H1 (cell line): Measurements from ENCODE around the gene CFB. TPM values are rescaled to one million over a fixed set of nuclear protein-coding genes. Genes with fewer than 3 reads are reported as not detected.

Source experiments
- CTCF ChIA-PET: fragments of 300-600 bp; sonication (Branson Sonifier 250); formaldehyde crosslinking; loops from one replicate; lab custom pipeline; 2021; ENCODE audit not compliant: partially characterized antibody; lab: Charles Lee
- POLR2A ChIA-PET: fragments of 300-600 bp; sonication (Branson Sonifier 250); formaldehyde crosslinking; loops from one replicate; lab custom pipeline; 2021; ENCODE audit warnings: inconsistent platforms; ENCODE audit not compliant: partially characterized antibody; lab: Charles Lee
- DNase-seq, 2 experiments: peaks; one replicate each; pipeline versions ENCODE4 v3.0.0 to v3.0.0-alpha.2; 2010 to 2022; ENCODE audit warnings: low spot score in 2 of 2, low read depth in 1 of 2, mixed read lengths in 1 of 2
- FAIRE-seq: peaks from 2 replicates; lab custom pipeline; 2011; peaks lifted over from hg19 to GRCh38; lab: Jason Lieb, UNC
- H2AFZ ChIP-seq: 2 replicates; pipeline ENCODE4 v1.8.1; 2012; ENCODE audit warnings: low read length, inconsistent platforms
- H2AK5ac ChIP-seq: 2 replicates; pipeline ENCODE4 v1.6.1; 2013; ENCODE audit warnings: low read depth, low read length
- H2BK120ac ChIP-seq: replicated peaks from 2 replicates; pipeline ENCODE3; 2013; ENCODE audit warnings: low read depth, low read length, inconsistent platforms
- H2BK12ac ChIP-seq: 2 replicates; pipeline ENCODE4 v1.6.1; 2013; ENCODE audit warnings: low read depth, low read length
- H2BK15ac ChIP-seq: 2 replicates; pipeline ENCODE4 v1.6.1; 2013; ENCODE audit warnings: low read length
- H2BK20ac ChIP-seq: 2 replicates; pipeline ENCODE4 v1.6.1; 2013; ENCODE audit warnings: low read length
- H2BK5ac ChIP-seq: 2 replicates; pipeline ENCODE4 v1.6.1; 2013; ENCODE audit warnings: low read depth, low read length
- H3K14ac ChIP-seq: 2 replicates; pipeline ENCODE4 v1.6.1; 2013; ENCODE audit warnings: inconsistent platforms; ENCODE audit not compliant: insufficient read length
- H3K18ac ChIP-seq: 2 replicates; pipeline ENCODE4 v1.6.1; 2013; ENCODE audit warnings: low read length; ENCODE audit errors: extremely low read depth
- H3K23ac ChIP-seq: 2 replicates; pipeline ENCODE4 v1.6.1; 2013; ENCODE audit warnings: inconsistent platforms; ENCODE audit not compliant: insufficient read length
- H3K23me2 ChIP-seq: 2 replicates; pipeline ENCODE4 v1.6.1; 2013; ENCODE audit warnings: low read depth, low read length
- H3K27ac ChIP-seq: 2 replicates; pipeline ENCODE4 v1.6.1; 2011; ENCODE audit warnings: low read depth, low read length, inconsistent platforms
- H3K27me3 ChIP-seq, 4 experiments: replicated peaks in 1 of 4; 1 replicate in 1 of 4; 2 replicates in 3 of 4; pipeline versions ENCODE4 v1.6.1 to v1.8.1; 2011 to 2013; ENCODE audit warnings: low read length in 3 of 4, mild to moderate bottlenecking in 3 of 4, inconsistent platforms in 2 of 4, mixed read lengths in 2 of 4, moderate library complexity in 1 of 4; ENCODE audit not compliant: control insufficient read depth in 3 of 4, insufficient read depth in 3 of 4; ENCODE audit errors: extremely low read depth in 1 of 4
- H3K36me3 ChIP-seq, 4 experiments: 2 replicates each; pipeline versions ENCODE4 v1.6.1 to v1.8.1; 2011 to 2013; ENCODE audit warnings: mild to moderate bottlenecking in 4 of 4, low read length in 3 of 4, moderate library complexity in 2 of 4, control low read depth in 1 of 4, inconsistent platforms in 1 of 4; ENCODE audit not compliant: insufficient read depth in 4 of 4, control insufficient read depth in 2 of 4
- H3K4ac ChIP-seq: replicated peaks from 2 replicates; pipeline ENCODE3; 2013; ENCODE audit warnings: low read length, low read depth, mixed read lengths, inconsistent platforms; ENCODE audit not compliant: insufficient read length
- H3K4me1 ChIP-seq, 4 experiments: replicated peaks in 1 of 4; 1 replicate in 1 of 4; 2 replicates in 3 of 4; pipeline versions ENCODE4 v1.6.1 to v1.8.1; 2011 to 2013; ENCODE audit warnings: low read length in 3 of 4, inconsistent platforms in 2 of 4, mixed read lengths in 1 of 4; ENCODE audit not compliant: insufficient read depth in 4 of 4, control insufficient read depth in 3 of 4
- H3K4me2 ChIP-seq, 2 experiments: 2 replicates each; pipeline versions ENCODE4 v1.6.1 to v1.8.1; 2011 to 2013; ENCODE audit warnings: low read depth in 2 of 2, low read length in 2 of 2, control low read depth in 1 of 2, inconsistent platforms in 1 of 2, mild to moderate bottlenecking in 1 of 2; ENCODE audit not compliant: insufficient read depth in 1 of 2
- H3K4me3 ChIP-seq, 4 experiments: fragments of 200-600, 300-600 bp in 1 of 4; sonication (generic), shearing (Covaris generic), sonication (Bioruptor Twin) in 1 of 4; 2 replicates each; pipeline versions ENCODE4 v1.5.1 to v1.8.1; 2011 to 2016; ENCODE audit warnings: low read length in 4 of 4, low read depth in 3 of 4, control low read depth in 2 of 4, inconsistent platforms in 2 of 4, mild to moderate bottlenecking in 2 of 4, mixed read lengths in 1 of 4, moderate library complexity in 1 of 4; ENCODE audit not compliant: insufficient read depth in 2 of 4; ENCODE audit errors: extremely low read depth in 1 of 4
- H3K56ac ChIP-seq: replicated peaks from 2 replicates; pipeline ENCODE3; 2013; ENCODE audit warnings: low read depth, mild to moderate bottlenecking, mixed read lengths, low read length, inconsistent platforms; ENCODE audit not compliant: insufficient read length
- H3K79me1 ChIP-seq: 2 replicates; pipeline ENCODE4 v1.6.1; 2013; ENCODE audit warnings: low read depth, low read length, control low read depth
- H3K79me2 ChIP-seq, 2 experiments: 2 replicates each; pipeline versions ENCODE4 v1.6.1 to v1.8.1; 2012 to 2013; ENCODE audit warnings: low read length in 2 of 2, mild to moderate bottlenecking in 2 of 2, inconsistent platforms in 1 of 2; ENCODE audit not compliant: insufficient read depth in 2 of 2, control insufficient read depth in 1 of 2
- H3K9ac ChIP-seq, 4 experiments: replicated peaks in 1 of 4; 1 replicate in 1 of 4; 2 replicates in 3 of 4; pipeline versions ENCODE4 v1.6.1 to v1.8.1; 2011 to 2013; ENCODE audit warnings: low read depth in 3 of 4, low read length in 3 of 4, control low read depth in 2 of 4, mild to moderate bottlenecking in 2 of 4, moderate library complexity in 2 of 4, inconsistent platforms in 1 of 4; ENCODE audit errors: extremely low read depth in 1 of 4
- H3K9me3 ChIP-seq, 2 experiments: 2 replicates each; pipeline versions ENCODE4 v1.6.1 to v1.8.1; 2012 to 2013; ENCODE audit warnings: mild to moderate bottlenecking in 2 of 2, moderate library complexity in 2 of 2, control low read depth in 1 of 2, inconsistent platforms in 1 of 2, low read depth in 1 of 2, low read length in 1 of 2, mixed read lengths in 1 of 2; ENCODE audit not compliant: insufficient read depth in 2 of 2
- H4K20me1 ChIP-seq, 2 experiments: replicated peaks in 1 of 2; 2 replicates each; pipeline versions ENCODE3 to v1.8.1; 2011 to 2013; ENCODE audit warnings: inconsistent platforms in 2 of 2, low read length in 2 of 2, mild to moderate bottlenecking in 1 of 2; ENCODE audit not compliant: insufficient read depth in 2 of 2, control insufficient read depth in 1 of 2
- H4K5ac ChIP-seq: 2 replicates; pipeline ENCODE4 v1.6.1; 2013; ENCODE audit warnings: low read length, low read depth, mixed read lengths, inconsistent platforms; ENCODE audit not compliant: insufficient read length
- H4K8ac ChIP-seq: 2 replicates; pipeline ENCODE4 v1.8.0; 2013; ENCODE audit warnings: mild to moderate bottlenecking, moderate library complexity, low read length, inconsistent platforms; ENCODE audit not compliant: insufficient read depth; ENCODE audit errors: extremely low read depth
- H4K91ac ChIP-seq: replicated peaks from 2 replicates; pipeline ENCODE3; 2013; ENCODE audit warnings: low read length, mixed read lengths, inconsistent platforms; ENCODE audit not compliant: insufficient read length
- KDM1A ChIP-seq: fragments of 200-600, 300-600 bp; sonication (generic); IDR thresholded peaks from 2 replicates; pipeline ENCODE4 v1.7.1; 2016; ENCODE audit warnings: mild to moderate bottlenecking, low read length, borderline replicate concordance
- MAFK ChIP-seq: IDR thresholded peaks from 2 replicates; pipeline ENCODE4 v1.6.1; 2012; ENCODE audit warnings: low read depth, mild to moderate bottlenecking, improper control_type of control experiment, low read length
- RAD21 ChIP-seq, 2 experiments: IDR thresholded peaks in 1 of 2; conservative IDR thresholded peaks in 1 of 2; 2 replicates each; pipeline ENCODE4 v1.6.1; 2011; ENCODE audit warnings: low read depth in 2 of 2, low read length in 2 of 2, improper control_type of control experiment in 1 of 2, inconsistent platforms in 1 of 2, mild to moderate bottlenecking in 1 of 2, moderate library complexity in 1 of 2
- TAF1 ChIP-seq: IDR thresholded peaks from 2 replicates; pipeline ENCODE4 v1.6.1; 2011; ENCODE audit warnings: mild to moderate bottlenecking, low read depth, low read length
- TAF7 ChIP-seq: optimal IDR thresholded peaks from 2 replicates; pipeline ENCODE3; 2011; ENCODE audit warnings: low read depth, mild to moderate bottlenecking, inconsistent platforms, low read length, moderate library complexity, borderline replicate concordance
- TBP ChIP-seq: IDR thresholded peaks from 2 replicates; pipeline ENCODE4 v1.6.1; 2011; ENCODE audit warnings: low read depth, low read length, improper control_type of control experiment
- polyA plus RNA-seq, 7 experiments: library from polyadenylated mRNA; depleted of rRNA in 3 of 7; stranded (reverse) in 5 of 7; unstranded in 2 of 7; fragments of >200 nt in 5 of 7; fragments of 200-250 nt in 2 of 7; gene quantifications; 1 replicate in 5 of 7; 2 replicates in 1 of 7; 4 replicates in 1 of 7; pipeline versions ENCODE4 v1.2.1 to v1.2.3, GENCODE V29; 2011 to 2013; ENCODE audit warnings: missing spikeins in 2 of 7, mixed read lengths in 2 of 7
- total RNA-seq: library from RNA; stranded (reverse); fragmentation: NEBNext Ultra II Directional; extraction: Animal tissue kit (Norgen Biotek cat#: 25700); gene quantifications from 2 replicates; pipeline ENCODE4 v1.2.1, GENCODE V29; 2021
- TF ChIP-seq, protein P1 (sequence below): IDR thresholded peaks from 2 replicates; pipeline ENCODE4 v1.6.1; 2011; ENCODE audit warnings: low read depth, mild to moderate bottlenecking, low read length; ENCODE audit not compliant: insufficient read depth

Gene CFB
- total and polyA plus RNA-seq, 2 of the 8 experiments (the other 6 are each of a cell fraction or from before 2014, with no cell fraction given): 0.09 TPM; not detected in 1

DNA sequence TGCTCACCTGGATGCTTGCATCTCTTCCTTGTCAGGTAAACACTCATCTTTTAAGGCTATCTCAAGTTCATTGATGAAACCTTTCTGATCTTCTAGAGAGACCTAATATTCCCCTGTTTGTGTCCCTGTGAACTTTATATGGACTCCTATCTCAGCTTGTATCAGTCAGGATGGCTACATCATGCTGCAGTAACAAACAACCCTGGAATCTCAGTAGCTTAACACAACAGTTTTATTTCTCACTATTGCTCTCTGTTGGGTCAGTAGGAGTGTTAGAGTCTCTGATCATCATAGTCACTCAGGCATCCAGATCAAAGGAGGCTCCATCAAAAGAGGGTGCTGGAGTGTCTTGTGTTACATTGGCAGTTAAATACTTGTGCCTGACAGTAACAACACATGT, 30.5 kb upstream of the CFB start:
- H3K9ac ChIP-seq: no peak overlapping the region
- no peak overlapping the region for H2BK5ac ChIP-seq
- DNase-seq (no peak), FAIRE-seq (no peak)
- H3K27me3 ChIP-seq: no peaks in the 10 kb centered on the region
- H2AFZ ChIP-seq: no peak overlapping the region
- H4K8ac ChIP-seq: no peak overlapping the region
- H3K79me1 ChIP-seq: no peaks in the 10 kb centered on the region
- ChIA-PET POLR2A (no interaction called here), CTCF (interaction anchor here (0.8 to 2.1 kb wide), 4 partner anchors 8 to 37 kb away, joined by 3 to 5 read pairs (median 4); no protein-coding TSS in a partner anchor)
- H3K4ac ChIP-seq: no peak overlapping the region
- no peak overlapping the region for H4K91ac ChIP-seq
- H3K56ac ChIP-seq: no peak overlapping the region
- H3K23ac ChIP-seq: no peak overlapping the region
- H4K5ac ChIP-seq: no peak overlapping the region
- no peak overlapping the region for H2BK12ac ChIP-seq
- H2AK5ac ChIP-seq: no peak overlapping the region
- H3K23me2 ChIP-seq: no peaks in the 10 kb centered on the region; the same call in 1 of the 2 replicates
- no peaks in the 10 kb centered on the region for H3K4me1 ChIP-seq
- H3K18ac ChIP-seq: no peak overlapping the region
- H2BK20ac ChIP-seq: no peak overlapping the region
- no peak overlapping the region for H3K4me2 ChIP-seq
- H2BK15ac ChIP-seq: no peak overlapping the region
- no peak overlapping the region for H3K4me3 ChIP-seq
- no peaks in the 10 kb centered on the region for H3K36me3 ChIP-seq
- H3K9me3 ChIP-seq: no peaks in the 10 kb centered on the region
- H4K20me1 ChIP-seq: no peaks in the 10 kb centered on the region
- TF ChIP-seq KDM1A (no peak), MAFK (no peak), TBP (no peak), TAF7 (no peak), RAD21 (IDR thresholded peaks at IDR 0.05 in 1 of 2, conservative IDR thresholded peaks at IDR 0.05 in 1 of 2; ENCODE audit: low read depth in 2 of 2, low read length in 2 of 2) (no peak), TAF1 (no peak)
- TF ChIP-seq, protein P1, sequence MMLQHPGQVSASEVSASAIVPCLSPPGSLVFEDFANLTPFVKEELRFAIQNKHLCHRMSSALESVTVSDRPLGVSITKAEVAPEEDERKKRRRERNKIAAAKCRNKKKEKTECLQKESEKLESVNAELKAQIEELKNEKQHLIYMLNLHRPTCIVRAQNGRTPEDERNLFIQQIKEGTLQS: no peak
- no peak overlapping the region for H3K27ac ChIP-seq
- H3K79me2 ChIP-seq: no peaks in the 10 kb centered on the region
- no peak overlapping the region for H3K14ac ChIP-seq
- no peak overlapping the region for H2BK120ac ChIP-seq
